ENCODE data around the gene ADAM8.

- no peak for TF ChIP-seq EP300 (IDR thresholded peaks at IDR 0.05)
- no peak for TF ChIP-seq CTCF (IDR thresholded peaks at IDR 0.05)
Observed at GRCh38 chr10:133306097-133306476, 29.4 kb upstream of the ADAM8 start.
